Erythroblast (primary cell): ENCODE measurements around the gene DNM2.

Experiments
- GATA1 ChIP-seq: IDR thresholded peaks from 2 replicates; pipeline ENCODE4 v1.6.1; 2011; ENCODE audit warnings: low read depth, mild to moderate bottlenecking, control low read depth, low read length, moderate library complexity
- POLR2A ChIP-seq: IDR thresholded peaks from 2 replicates; pipeline ENCODE4 v1.6.1; 2011; ENCODE audit warnings: mild to moderate bottlenecking, low read length

- no peak for TF ChIP-seq POLR2A
- no peak for TF ChIP-seq GATA1
These were observed 49.8 kb downstream of the DNM2 start for GRCh38 chr19:10767726-10768125.
